Activated CD4-positive, alpha-beta memory T cell treated with anti-CD3 and anti-CD28 coated beads, Interleukin-2, amount 10 ng/mL, durations not matched to agents 7 days and 5 days (primary cell): ENCODE measurements around the gene TNFSF8. TPM values are rescaled to one million over a fixed set of nuclear protein-coding genes. Genes with fewer than 3 reads are reported as not detected.

Experiments used
- CTCF ChIA-PET: fragments of 350-600 bp; sonication (Branson Sonifier 250); formaldehyde crosslinking; loops from one replicate; lab custom pipeline; 2021; ENCODE audit warnings: antibody characterized with exemption, inconsistent platforms; lab: Charles Lee
- POLR2A ChIA-PET: fragments of 350-600 bp; sonication (Branson Sonifier 250); formaldehyde crosslinking; loops from one replicate; lab custom pipeline; 2021; ENCODE audit warnings: antibody characterized with exemption; lab: Charles Lee
- DNase-seq: peaks from one replicate; pipeline ENCODE4 v3.0.0-alpha.2; 2020
- H3K27ac Mint-ChIP-seq: one replicate; pipeline ENCODE4 v1.8.0; 2021; ENCODE audit warnings: mild to moderate bottlenecking, mixed read lengths
- H3K27me3 Mint-ChIP-seq: one replicate; pipeline ENCODE4 v1.8.0; 2021; ENCODE audit warnings: mixed read lengths
- H3K36me3 Mint-ChIP-seq: one replicate; pipeline ENCODE4 v1.8.0; 2021; ENCODE audit warnings: low read depth, mixed read lengths
- H3K4me1 Mint-ChIP-seq: one replicate; pipeline ENCODE4 v1.8.0; 2021; ENCODE audit warnings: mixed read lengths
- H3K4me3 Mint-ChIP-seq: one replicate; pipeline ENCODE4 v1.8.0; 2021; ENCODE audit warnings: mild to moderate bottlenecking, mixed read lengths
- H3K9me3 Mint-ChIP-seq: one replicate; pipeline ENCODE4 v1.8.0; 2021; ENCODE audit warnings: mixed read lengths
- total RNA-seq, 2 experiments: library from RNA; stranded (reverse); gene quantifications; one replicate each; pipeline ENCODE4 v1.2.3, GENCODE V29; 2021

TNFSF8 gene
- total RNA-seq, 2 experiments from 2014 or later: 34.6 to 34.8 TPM

DNA sequence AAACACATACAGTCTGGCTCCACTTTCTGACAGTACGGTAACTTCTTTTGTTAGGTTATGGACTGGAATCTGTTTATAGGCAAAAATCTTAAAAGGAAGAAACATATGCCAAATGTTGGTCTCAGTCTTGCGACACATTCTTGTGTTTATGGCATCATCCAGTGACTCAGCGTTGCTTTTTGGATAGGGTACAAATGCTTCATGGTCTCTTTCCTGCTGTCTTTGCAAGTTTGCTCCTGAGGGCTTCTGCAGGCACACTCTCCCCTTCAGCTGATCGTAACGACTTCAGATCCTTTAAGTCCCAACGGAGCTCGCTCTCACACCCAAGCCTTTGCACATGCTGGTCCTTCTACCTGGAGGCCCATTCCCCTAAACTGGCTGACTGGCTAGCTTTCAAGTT lies 23.6 kb upstream of the TNFSF8 start:
- H3K4me1 Mint-ChIP-seq: peaks cover 30% of the 10 kb centered on the region
- peaks cover 19% of the 10 kb centered on the region for H3K36me3 Mint-ChIP-seq
- H3K27me3 Mint-ChIP-seq: peaks cover 9% of the 10 kb centered on the region
- peaks cover 1% of the 10 kb centered on the region for H3K9me3 Mint-ChIP-seq
- ChIA-PET POLR2A (no interaction called here), CTCF (no interaction called here)
- no peak overlapping the region for H3K4me3 Mint-ChIP-seq
- no peak overlapping the region for H3K27ac Mint-ChIP-seq
- no peak for DNase-seq

DNA sequence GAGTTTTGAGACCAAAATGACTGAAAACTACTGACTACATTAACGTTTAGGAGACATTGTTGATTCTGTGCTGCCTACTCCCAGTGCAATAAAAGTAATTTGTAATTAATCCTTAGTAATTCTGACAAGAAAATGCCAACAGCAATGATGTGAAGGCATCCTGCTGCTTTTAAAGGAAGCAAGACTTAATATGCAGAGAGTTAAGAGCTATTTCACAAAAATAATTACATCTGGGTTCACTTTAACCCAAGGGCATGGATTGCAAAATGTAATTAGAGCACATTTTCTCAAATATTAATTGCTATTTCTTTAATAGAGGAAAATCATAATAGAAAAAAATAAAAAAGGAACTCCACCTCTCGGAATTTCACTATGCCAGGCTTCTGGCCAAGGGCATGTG lies 22.7 kb upstream of the TNFSF8 start:
- H3K36me3 Mint-ChIP-seq: peaks cover 13% of the 10 kb centered on the region
- ChIA-PET POLR2A (no interaction called here), CTCF (no interaction called here)
- no peaks in the 10 kb centered on the region for H3K9me3 Mint-ChIP-seq
- H3K27me3 Mint-ChIP-seq: peaks cover 9% of the 10 kb centered on the region
- H3K4me3 Mint-ChIP-seq: no peak overlapping the region
- peaks cover 20% of the 10 kb centered on the region for H3K4me1 Mint-ChIP-seq
- no peak overlapping the region for H3K27ac Mint-ChIP-seq
- no peak for DNase-seq

DNA sequence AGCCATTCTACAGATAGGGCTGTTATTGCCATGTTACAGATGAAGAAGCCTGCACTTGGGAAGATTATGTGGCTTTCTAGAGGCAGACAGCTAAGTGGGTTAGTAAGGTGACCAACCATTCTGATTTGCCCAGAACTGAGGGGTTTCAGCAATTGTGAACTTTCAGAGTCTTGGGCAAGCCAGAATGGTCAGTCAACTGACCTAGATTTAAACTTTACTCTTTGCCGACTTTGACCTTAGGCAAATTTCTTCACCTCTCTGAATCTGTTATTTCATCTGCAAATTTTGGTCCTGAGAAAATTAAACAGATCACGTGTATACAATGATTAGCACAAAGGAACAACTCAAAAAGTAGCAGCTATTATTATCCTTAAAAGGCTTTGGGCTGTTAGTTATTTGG lies 20.4 kb upstream of the TNFSF8 start:
- H3K9me3 Mint-ChIP-seq: no peaks in the 10 kb centered on the region
- CTCF ChIA-PET: no interaction called here
- peaks cover 5% of the 10 kb centered on the region for H3K27me3 Mint-ChIP-seq
- H3K36me3 Mint-ChIP-seq: peaks cover 7% of the 10 kb centered on the region
- POLR2A ChIA-PET: interaction anchor here (1.5 kb wide), 1 partner anchor 21 kb away, joined by 4 read pairs; no protein-coding TSS in a partner anchor
- H3K4me1 Mint-ChIP-seq: peaks cover 11% of the 10 kb centered on the region
- no peak for DNase-seq
- H3K4me3 Mint-ChIP-seq: no peak overlapping the region
- no peak overlapping the region for H3K27ac Mint-ChIP-seq

DNA sequence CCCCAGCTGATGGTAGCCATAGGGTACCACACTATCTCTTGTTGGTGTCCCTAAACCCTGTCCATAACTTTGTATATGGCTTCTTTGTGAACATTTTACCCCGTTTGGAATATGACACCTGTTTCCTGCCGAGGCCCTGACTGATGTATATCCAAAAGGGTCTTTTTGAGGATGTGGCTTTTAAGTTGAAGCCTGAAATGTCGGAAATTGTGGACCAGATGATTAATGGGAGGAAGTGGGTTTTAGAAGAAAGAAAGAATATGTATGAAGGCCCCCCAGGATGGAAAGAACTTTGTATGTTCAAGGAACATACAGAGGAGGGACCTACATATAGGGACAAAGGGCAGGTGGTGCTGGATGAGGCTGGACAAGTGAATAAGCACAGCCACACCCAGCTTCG lies 16.7 kb upstream of the TNFSF8 start:
- Mint-ChIP-seq H3K27ac (no peak overlapping the region), H3K36me3 (peaks cover 8% of the 10 kb centered on the region), H3K9me3 (no peaks in the 10 kb centered on the region), H3K4me1 (peaks cover 7% of the 10 kb centered on the region), H3K27me3 (no peaks in the 10 kb centered on the region), H3K4me3 (no peak overlapping the region)
- no peak for DNase-seq
- ChIA-PET CTCF (no interaction called here), POLR2A (interaction anchor here (1.3 to 2.1 kb wide), 2 partner anchors 18 to 42 kb away, joined by 4 to 5 read pairs; no protein-coding TSS in a partner anchor)

DNA sequence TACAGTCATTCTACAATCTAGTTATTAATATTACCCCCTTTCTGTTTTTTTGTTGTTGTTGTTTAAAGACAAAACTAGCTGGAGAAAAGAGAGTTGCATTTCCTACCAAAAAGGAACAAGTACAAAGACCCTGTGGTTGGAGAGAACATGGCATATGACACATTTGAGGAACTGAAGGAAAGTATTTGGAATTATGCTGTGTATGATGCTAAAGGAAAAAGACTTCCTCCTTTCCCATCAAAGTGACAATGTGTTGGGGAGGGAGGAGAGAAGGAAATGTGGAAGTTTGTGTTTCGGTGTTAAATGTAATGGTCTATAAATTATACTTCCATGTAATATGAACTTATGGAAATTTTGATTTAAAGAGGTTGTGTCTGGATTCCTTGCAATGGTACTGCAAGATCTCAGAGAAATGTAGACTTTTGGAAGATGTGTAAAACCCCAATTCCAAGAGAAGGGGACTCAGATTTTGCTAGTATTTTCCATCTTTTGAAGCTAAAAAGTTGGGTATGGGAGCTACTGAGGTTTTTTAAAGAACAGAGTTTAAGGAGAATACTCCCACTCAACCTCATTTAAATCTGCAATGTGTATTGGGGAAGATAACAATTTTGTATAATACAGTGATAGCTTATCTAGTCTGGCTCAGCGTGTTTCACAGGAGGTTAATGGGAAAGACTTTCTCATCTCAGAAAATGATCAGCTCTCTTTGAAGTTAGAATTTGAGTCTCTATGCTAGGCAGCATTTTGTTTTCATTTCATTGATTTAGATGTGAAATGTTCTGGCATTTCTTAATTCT lies 15.4 kb upstream of the TNFSF8 start:
- Mint-ChIP-seq H3K36me3 (peaks cover 8% of the 10 kb centered on the region), H3K4me1 (peaks cover 7% of the 10 kb centered on the region), H3K27me3 (no peaks in the 10 kb centered on the region), H3K27ac (no peak overlapping the region), H3K9me3 (no peaks in the 10 kb centered on the region), H3K4me3 (no peak overlapping the region)
- ChIA-PET POLR2A (interaction anchor here (1.3 to 2.1 kb wide), 2 partner anchors 17 to 44 kb away, joined by 4 to 5 read pairs; no protein-coding TSS in a partner anchor), CTCF (interaction anchor here (1.0 to 1.5 kb wide), 2 partner anchors 25 to 265 kb away, joined by 3 read pairs; no protein-coding TSS in a partner anchor)
- no peak for DNase-seq

DNA sequence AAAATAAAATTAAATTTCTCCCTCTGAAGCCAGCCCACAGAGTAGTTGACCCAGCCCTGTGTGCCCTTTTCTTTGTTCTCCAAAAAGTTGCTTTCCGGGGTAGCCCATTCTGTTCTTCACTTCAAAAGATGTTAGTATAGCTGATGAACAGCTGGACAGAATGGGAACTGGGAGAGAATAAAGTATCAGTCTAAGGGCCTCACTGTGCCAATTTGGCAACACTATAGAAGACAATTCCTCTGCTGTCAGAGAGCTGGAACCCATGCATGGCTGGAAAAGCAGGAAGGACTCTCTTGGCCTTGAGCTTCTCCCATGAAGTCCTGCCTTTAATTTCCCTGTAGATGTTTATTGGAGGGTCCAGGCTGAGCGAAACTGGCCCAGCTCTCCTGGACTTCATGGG lies 11.0 kb upstream of the TNFSF8 start:
- DNase-seq: no peak
- POLR2A ChIA-PET: interaction anchor here (4.5 kb wide), 1 partner anchor 11 kb away, joined by 30 read pairs; the partner anchor contains the start of gene TNFSF8
- Mint-ChIP-seq H3K4me3 (no peak overlapping the region), H3K27me3 (no peaks in the 10 kb centered on the region), H3K9me3 (no peaks in the 10 kb centered on the region), H3K4me1 (peaks cover 15% of the 10 kb centered on the region), H3K36me3 (peaks cover 8% of the 10 kb centered on the region), H3K27ac (no peak overlapping the region)
- CTCF ChIA-PET: interaction anchor here (1.4 kb wide), 1 partner anchor 73 kb away, joined by 3 read pairs; no protein-coding TSS in a partner anchor

DNA sequence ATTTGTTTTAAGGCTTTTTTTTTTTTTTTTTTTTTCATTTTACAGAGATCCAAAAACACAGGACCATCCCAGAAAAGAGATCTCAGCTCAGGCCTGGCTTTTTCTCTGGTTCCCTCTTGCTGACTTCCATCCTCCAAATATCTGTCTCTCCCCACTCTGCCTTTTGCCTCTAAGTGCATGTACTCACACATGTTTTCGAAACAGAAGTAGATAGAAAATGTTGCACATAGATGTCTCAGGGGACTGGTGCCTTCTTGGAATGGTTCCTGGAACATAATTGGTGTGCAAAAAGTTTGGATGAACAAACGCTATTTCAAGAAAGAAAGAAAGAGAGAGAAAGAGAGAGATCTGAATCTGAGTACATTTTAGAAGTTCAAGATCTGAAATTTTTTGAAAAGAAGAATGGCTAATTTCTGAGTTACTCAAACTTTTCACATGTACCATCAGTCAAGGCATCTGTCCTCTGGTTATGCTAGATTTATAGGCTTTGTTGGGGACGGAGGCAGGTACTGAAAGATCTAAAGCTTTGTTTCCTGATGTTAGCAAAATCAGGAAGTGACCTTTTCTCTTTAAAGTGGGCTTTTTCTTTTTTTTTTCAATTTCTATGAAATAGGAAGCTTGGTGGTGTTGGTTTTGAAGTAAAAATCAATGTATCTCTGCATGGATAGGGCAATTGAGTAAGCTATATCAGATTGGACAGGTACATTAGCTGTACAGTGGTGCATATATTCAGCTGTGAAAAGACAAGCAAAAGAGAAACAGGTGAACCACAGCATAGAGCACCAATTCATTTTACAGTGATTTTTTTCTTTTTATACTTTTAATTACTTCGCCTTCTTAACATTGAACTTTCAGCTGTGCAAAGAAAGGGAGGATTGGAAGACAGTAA lies 8.5 kb upstream of the TNFSF8 start:
- ChIA-PET CTCF (interaction anchor here (0.7 to 1.4 kb wide), 2 partner anchors 88 to 258 kb away, joined by 3 to 4 read pairs; no protein-coding TSS in a partner anchor), POLR2A (interaction anchor here (4.5 kb wide), 1 partner anchor 9 kb away, joined by 30 read pairs; the partner anchor contains the start of gene TNFSF8)
- Mint-ChIP-seq H3K36me3 (peaks cover 6% of the 10 kb centered on the region), H3K27ac (no peak overlapping the region), H3K9me3 (no peaks in the 10 kb centered on the region), H3K4me1 (peaks cover 15% of the 10 kb centered on the region), H3K4me3 (no peak overlapping the region), H3K27me3 (no peaks in the 10 kb centered on the region)
- no peak for DNase-seq

DNA sequence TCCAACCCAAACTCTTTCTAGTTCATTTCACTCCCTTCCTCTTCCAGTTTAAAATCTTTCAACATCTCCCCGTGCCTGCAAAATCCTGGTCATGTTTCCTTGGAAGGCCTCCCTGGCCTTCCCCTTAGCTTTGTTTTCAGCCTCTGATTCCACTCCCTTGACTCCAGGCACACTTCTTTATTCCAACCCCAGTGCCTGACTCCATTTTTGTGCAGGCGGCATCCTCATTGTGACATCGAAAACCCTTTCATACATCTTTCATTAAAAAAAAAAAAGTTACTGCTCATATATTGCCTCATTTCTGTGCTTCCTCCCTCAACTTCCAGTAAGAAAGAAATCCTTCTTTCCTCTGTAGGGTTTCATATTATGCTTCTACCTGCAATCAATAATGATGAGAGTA lies 7.1 kb upstream of the TNFSF8 start:
- Mint-ChIP-seq H3K27ac (no peak overlapping the region), H3K36me3 (peaks cover 11% of the 10 kb centered on the region), H3K27me3 (peaks cover 2% of the 10 kb centered on the region), H3K9me3 (no peaks in the 10 kb centered on the region), H3K4me1 (peaks cover 17% of the 10 kb centered on the region), H3K4me3 (no peak overlapping the region)
- ChIA-PET POLR2A (interaction anchor here (1.4 kb wide), 1 partner anchor 9 kb away, joined by 5 read pairs; no protein-coding TSS in a partner anchor), CTCF (interaction anchor here (0.7 to 1.1 kb wide), 2 partner anchors 30 to 218 kb away, joined by 3 read pairs; no protein-coding TSS in a partner anchor)
- DNase-seq: no peak

DNA sequence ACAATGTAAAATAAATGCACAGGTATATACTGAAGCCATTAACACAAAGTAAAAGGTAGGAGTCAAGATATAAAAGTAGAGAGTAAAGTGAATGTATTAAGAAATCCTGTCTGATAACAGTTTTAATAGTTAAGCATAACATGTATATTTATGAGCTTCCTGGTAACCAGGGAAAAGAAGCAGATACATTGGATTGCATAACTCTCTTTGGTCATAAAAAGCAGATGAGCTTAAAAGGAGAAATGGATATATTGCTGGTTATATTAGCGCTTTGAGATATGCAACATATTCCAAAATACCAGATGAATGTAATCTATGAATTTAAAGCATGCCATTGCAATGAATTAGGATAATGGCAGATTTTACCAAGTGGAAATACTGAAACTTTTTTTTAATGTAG lies 6.2 kb upstream of the TNFSF8 start:
- Mint-ChIP-seq H3K4me1 (peaks cover 19% of the 10 kb centered on the region), H3K4me3 (no peak overlapping the region), H3K36me3 (peaks cover 11% of the 10 kb centered on the region), H3K27ac (no peak overlapping the region), H3K9me3 (no peaks in the 10 kb centered on the region), H3K27me3 (peaks cover 2% of the 10 kb centered on the region)
- no peak for DNase-seq
- CTCF ChIA-PET: interaction anchor here (1.1 to 1.4 kb wide), 2 partner anchors 217 to 256 kb away, joined by 3 to 4 read pairs; no protein-coding TSS in a partner anchor
- POLR2A ChIA-PET: no interaction called here

DNA sequence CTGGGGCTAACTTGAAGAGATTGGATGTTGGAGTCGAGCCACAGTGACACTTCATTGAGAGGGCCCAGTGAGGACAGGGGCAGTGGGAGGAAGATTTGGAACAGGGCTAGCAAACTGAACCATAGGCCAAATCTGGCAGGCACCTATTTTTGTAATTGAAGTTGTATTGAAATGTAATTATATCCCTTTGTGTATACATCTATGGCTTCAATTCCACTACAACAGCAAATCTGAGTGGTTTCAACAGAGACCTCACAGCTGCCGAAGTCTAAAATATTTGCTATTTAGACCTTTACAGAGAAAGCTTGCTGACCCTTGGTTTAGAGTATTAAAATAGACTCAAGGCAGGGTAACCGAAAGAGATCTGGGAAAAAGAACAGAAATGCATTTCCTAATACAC lies 4.7 kb upstream of the TNFSF8 start:
- peaks cover 18% of the 10 kb centered on the region for H3K36me3 Mint-ChIP-seq
- H3K4me1 Mint-ChIP-seq: peaks cover 32% of the 10 kb centered on the region
- ChIA-PET CTCF (interaction anchor here (0.9 to 1.4 kb wide), 2 partner anchors 35 to 254 kb away, joined by 3 to 4 read pairs; no protein-coding TSS in a partner anchor), POLR2A (interaction anchor here (0.6 kb wide), 1 partner anchor 239 kb away, joined by 3 read pairs; no protein-coding TSS in a partner anchor)
- no peaks in the 10 kb centered on the region for H3K9me3 Mint-ChIP-seq
- H3K27me3 Mint-ChIP-seq: peaks cover 2% of the 10 kb centered on the region
- H3K4me3 Mint-ChIP-seq: no peak overlapping the region
- no peak for DNase-seq
- no peak overlapping the region for H3K27ac Mint-ChIP-seq

DNA sequence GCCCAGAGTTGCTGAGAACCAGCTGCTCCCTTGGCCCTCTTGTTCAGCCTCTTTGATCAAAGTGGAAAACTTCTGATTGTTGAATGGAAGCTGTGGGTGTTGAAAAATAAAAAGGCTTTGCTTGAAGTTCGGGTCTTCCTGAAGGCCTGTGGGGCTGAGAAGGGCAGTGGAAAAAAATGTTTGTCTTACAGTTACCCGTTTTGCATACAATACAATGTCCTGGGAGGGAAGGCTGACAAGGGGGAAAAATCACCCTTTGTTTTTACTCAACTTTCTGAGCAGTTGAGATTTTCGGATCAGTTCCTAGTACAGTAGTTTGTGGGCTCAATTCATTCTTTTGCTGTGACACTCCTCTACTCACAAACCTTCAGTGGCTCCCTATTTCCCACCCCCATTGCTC lies 2.1 kb upstream of the TNFSF8 start:
- Mint-ChIP-seq H3K27ac (no peak overlapping the region), H3K4me3 (no peak overlapping the region), H3K36me3 (peaks cover 36% of the 10 kb centered on the region), H3K9me3 (no peaks in the 10 kb centered on the region), H3K27me3 (peaks cover 2% of the 10 kb centered on the region), H3K4me1 (peaks cover 35% of the 10 kb centered on the region)
- POLR2A ChIA-PET: interaction anchor here (5.5 to 7.3 kb wide), 2 partner anchors 11 to 25 kb away, joined by 56 to 373 read pairs; no protein-coding TSS in a partner anchor
- DNase-seq: no peak
- CTCF ChIA-PET: interaction anchor here (0.7 to 1.3 kb wide), 2 partner anchors 251 to 357 kb away, joined by 4 read pairs; partner anchors contain the start of gene TEX48

DNA sequence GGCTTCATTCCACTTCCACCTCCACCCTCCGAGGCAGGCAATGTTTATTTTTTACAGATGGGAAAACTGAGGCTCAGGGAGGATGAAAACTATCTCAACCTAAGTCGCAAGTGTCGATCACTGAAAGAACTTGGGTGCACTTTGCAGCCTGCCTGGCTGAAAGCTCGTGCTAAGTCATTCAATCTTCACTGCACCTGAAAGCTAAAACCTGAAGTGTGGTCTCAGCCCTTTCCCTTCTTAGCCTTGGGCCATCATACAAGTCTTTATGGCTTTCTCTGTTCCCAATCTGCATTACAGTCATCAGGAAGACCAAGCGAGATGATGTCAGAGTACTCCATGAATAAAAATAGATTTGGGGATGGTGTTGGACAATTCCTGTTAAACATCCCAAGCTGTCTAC lies 1.0 kb upstream of the TNFSF8 start:
- Mint-ChIP-seq H3K4me1 (peaks cover 43% of the 10 kb centered on the region), H3K9me3 (no peaks in the 10 kb centered on the region), H3K27ac (no peak overlapping the region), H3K36me3 (peaks cover 44% of the 10 kb centered on the region), H3K4me3 (peak overlapping the region; percentile 94), H3K27me3 (peaks cover 2% of the 10 kb centered on the region)
- ChIA-PET POLR2A (interaction anchor here (1.3 to 7.3 kb wide), 10 partner anchors 9 to 564 kb away, joined by 3 to 373 read pairs (median 29); partner anchors contain the start of gene TEX48), CTCF (interaction anchor here (1.3 to 1.7 kb wide), 3 partner anchors 24 to 250 kb away, joined by 4 to 8 read pairs (median 4); partner anchors contain the start of gene TEX48)
- DNase-seq: no peak
